H54 (cell line): ENCODE results near the gene NR6A1.

Experiments
- DNase-seq: peaks from one replicate; pipeline ENCODE4 v3.0.0; 2011; ENCODE audit warnings: low spot score, mixed read lengths; ENCODE audit not compliant: insufficient read length
- FAIRE-seq: peaks from 3 replicates; lab custom pipeline; 2011; peaks lifted over from hg19 to GRCh38; lab: Jason Lieb, UNC
- POLR2A ChIP-seq: IDR thresholded peaks from 2 replicates; pipeline ENCODE4 v1.6.1; 2011; ENCODE audit warnings: low read depth, mild to moderate bottlenecking, low read length

The NR6A1 gene

DNA sequence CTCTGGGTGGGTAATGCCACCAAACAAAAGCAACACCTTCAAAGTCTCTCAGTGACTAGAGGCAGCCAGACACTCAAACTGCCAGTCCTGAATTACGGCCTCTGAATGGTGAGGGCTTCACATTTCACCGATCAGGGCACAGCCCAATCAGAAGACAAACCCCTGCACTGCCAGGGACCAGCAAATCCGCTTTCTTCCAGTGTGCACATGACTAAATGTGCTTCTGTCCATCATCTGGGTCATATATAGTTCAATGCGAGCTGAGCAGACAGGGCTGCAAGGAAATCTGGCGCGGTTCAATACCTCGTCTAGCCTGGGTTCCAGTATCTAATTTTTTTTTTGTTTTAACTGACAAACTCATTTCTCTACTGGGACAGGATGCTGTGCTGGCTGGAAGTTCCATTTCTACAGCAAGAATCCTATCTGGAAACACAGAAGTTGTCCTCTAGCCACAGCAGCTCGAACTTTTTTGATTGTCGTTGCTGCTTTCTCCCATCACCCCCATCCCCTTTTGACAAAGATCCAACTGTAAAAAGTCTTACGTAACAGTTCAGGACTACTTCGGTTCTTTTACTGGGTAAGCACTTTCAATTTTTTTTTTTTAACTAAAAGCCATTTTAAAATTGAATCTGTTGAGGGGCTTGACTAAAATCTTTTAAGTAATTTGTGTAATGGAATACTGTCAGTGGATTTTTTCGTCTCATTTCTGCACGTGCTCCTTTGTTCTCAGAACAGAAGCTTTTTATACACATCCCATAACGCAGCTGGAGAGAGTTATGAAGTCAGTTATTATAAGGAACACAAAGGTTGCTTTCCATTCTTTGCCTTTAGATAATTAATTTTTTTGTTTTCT, 112.7 kb downstream of the NR6A1 start:
- TF ChIP-seq POLR2A: peak; percentile 81
- peak; percentile 100 for FAIRE-seq
- DNase-seq: peak; percentile 88

DNA sequence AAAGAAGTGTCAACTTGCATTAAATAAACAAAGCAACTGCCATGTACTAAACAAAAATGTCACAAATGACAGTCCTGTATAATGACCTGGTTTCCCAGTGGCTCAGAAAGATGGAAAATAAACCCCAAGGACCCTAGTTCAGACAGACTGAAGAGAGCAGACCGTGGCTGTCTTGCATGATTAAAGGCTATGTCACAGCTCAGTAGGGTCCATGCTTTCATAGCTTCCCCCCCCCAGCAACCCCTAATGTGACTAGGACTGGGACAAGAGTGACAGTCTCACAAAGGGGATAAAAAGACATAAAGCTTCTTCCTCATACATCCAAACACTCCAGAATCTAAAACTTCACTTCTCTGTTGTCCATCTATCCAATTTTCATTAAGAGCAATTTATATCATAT, 113.6 kb downstream of the NR6A1 start:
- no peak for TF ChIP-seq POLR2A
- FAIRE-seq (peak; percentile 23), DNase-seq (no peak)

DNA sequence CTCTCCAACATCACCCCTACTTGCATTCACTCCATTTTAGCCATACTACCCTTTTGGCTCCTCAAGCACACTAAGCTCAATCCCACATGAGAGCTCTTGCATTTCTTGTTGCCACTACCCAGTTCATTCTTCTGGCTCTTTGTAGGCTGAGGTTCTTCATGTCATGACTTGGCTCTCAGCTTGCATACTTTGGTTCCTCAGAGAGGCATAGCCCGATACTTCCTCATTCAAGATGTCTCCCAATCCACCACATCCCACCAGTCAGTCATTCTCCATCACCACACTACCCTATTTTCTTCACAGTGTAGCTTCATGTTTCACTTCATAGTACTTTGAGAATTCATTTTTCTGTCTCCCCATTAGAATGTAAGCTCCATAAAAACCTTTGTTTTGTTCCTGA, 116.7 kb downstream of the NR6A1 start:
- FAIRE-seq: no peak
- TF ChIP-seq POLR2A: no peak
- DNase-seq: no peak

DNA sequence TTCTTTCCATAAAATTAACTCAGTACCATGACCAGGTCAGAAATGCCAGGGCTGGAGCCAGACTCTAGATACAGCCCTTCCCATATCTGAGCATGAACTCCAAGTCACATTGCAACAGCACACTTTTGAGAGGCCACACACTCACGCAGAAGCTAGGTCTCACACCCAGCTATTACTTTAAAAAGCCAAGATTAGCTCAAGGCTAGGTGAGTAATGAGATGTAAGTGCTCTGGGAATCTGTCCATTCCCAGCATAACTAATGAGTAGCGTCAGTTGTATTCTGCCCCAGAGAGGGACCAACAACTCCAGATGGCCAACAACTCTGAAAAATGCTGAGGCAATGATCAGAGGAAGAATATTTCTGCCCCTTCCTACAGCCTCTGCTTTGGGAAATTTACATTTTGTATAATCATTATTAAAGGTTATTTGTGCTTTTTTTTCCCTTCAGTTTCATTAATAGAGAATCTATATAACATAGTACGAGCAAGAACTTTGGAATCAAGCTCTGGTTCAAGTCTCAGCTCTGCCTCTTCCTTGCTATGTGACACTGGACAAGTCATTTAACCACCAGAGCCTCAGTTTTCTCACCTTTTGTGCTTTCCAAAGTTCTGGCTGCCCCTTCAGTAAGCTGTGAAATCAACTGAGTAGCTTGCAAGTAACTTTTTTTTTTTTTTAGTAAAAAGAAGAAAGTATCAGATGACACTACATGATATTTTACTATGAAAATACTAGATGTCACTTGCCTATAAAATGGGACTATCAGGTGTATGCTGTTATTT, 118.3 kb downstream of the NR6A1 start:
- peak; percentile 100 for FAIRE-seq

DNA sequence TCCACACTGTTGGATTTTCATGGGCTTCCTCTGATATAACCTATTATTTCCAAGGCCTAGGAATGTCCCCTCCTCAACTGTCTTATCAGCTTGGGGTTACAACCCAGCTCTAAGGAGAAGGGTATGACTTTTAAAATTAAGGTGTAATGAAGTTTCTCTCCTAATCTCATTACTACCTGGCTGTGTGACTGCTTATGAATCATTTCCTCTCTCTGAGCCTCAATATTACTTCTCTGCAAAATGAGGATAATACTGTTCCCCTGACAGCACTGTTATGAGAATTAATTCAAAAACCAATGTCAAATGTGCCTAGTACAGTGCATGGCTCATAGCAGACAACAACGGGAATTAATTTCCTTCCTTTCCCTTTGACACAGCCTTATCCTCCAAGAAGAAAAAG, 118.9 kb downstream of the NR6A1 start:
- no peak for FAIRE-seq
- TF ChIP-seq POLR2A: no peak

More for the DNA sequence above, 118.3 kb downstream of the NR6A1 start:
- DNase-seq: peak; percentile 64
- TF ChIP-seq POLR2A: no peak

DNA sequence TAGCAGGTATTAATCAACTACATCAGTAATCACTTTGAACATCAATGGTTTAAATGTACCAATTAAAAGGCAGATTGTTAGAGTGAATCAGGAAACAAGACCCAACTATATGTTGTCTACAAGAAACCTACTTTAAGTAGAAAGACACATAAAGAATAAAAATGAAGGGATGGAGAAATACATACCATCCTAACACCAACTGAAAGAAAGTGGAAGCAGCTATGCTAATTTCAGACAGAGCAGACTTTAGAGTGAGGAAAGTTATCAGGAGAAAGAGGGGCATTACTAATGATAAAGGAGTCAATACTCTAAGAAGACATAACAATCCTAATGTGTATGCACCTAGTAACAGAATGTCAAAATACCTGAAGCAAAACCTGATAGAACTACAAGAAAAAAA, 125.8 kb downstream of the NR6A1 start:
- DNase-seq: no peak
- TF ChIP-seq POLR2A: no peak
- no peak for FAIRE-seq

More for the DNA sequence above, 118.9 kb downstream of the NR6A1 start:
- DNase-seq: no peak

DNA sequence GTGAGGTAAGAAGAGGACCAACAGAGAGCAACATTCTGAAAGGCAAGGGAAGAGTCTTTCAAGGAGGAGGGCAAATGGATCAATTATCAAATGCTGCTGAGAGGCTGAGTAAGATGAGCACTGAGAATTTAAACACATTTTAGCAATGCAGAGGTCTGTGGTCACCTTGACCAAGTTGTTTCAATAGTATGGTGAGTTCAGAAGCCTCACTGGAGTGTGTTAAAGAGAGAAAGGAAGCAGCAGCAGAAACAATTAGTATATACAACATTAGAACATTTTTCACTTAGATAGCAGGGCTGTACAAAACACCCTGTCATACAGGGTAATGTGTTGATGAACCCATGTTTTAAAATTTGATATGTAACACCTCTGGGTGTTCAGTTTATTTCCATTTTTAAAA, 131.5 kb downstream of the NR6A1 start:
- TF ChIP-seq POLR2A: no peak
- FAIRE-seq (peak; percentile 89), DNase-seq (no peak)

DNA sequence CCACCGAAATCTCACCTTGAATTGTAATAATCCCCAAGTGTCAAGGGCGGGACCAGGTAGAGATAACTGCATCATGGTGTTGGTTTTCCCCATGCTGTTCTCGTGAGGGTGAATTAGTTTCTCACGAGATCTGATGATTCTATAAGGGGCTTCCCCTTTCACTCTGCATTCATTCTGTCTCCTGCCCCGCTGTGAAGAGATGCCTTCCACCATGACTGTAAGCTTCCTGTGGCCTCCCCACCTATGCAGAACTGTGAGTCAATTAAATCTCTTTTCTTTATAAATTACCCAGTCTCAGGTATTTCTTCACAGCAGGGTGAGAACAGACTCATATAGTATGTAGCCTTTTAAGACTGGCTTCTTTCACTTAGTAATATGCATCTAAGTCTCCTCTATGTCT, 135.8 kb downstream of the NR6A1 start:
- no peak for FAIRE-seq
- no peak for DNase-seq
- no peak for TF ChIP-seq POLR2A

DNA sequence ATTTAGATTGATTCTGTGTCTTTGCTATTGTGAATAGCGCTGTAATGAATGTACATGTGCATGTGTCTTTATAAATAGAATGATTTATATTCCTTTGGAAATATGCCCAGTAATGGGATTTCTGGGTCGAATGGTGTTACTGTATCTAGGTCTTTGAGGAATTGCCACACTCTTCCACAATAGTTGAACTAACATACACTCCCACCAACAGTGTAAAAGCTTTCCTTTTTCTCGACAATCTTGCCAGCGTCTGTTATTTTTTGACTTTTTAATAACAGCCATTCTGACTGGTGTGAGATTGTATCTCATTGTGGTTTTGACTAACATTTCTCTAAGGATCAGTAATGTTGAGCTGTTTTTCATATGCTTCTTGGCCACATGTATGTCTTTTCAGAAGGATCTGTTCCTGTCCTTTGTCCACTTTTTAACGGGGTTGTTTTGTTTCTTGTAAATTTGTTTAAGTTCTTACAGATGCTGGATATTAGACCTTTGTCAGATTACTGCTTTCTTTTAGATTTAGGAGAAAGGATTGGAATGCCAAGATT, 139.0 kb downstream of the NR6A1 start:
- DNase-seq (no peak), FAIRE-seq (peak; percentile 95)
- TF ChIP-seq POLR2A: no peak

DNA sequence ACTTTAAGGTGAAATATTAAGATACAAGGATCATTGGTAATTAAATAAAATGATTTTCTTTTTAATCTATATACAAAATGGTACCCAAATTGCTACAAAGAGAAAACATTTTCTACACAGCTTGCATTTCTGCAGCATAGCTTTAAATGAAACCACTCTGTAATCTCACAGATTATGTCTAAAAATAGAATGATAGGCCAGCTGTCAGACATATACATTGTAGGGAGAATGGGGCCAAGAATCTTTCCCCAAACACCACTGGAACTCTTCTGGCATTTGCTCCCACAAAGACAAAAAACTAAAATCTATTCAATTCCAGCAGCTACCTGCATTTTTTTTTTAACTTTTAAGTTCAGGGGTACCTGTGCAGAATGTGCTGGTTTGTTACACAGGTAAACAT, 139.8 kb downstream of the NR6A1 start:
- no peak for TF ChIP-seq POLR2A
- peak; percentile 20 for FAIRE-seq
- DNase-seq: no peak

DNA sequence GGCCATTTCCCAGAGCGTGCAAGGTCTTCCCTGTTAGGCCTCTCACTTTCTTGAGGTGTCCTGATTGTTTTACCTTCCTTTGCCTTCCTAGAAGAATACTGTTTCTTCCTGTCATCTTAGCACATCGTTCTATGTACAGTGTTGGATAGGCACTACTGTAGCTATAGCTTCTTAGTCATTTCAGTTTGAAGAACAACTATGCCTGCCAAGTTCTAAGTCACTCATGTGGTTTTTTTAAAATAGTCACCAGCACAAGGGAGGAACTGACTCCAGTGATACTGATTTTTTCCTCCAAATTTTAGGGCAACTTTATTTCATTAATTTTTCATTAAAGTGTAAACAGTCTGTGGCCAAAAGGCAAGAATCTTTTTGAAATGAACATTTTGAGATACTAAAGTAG, 141.5 kb downstream of the NR6A1 start:
- no peak for TF ChIP-seq POLR2A
- peak; percentile 98 for FAIRE-seq
- DNase-seq: peak; percentile 71

DNA sequence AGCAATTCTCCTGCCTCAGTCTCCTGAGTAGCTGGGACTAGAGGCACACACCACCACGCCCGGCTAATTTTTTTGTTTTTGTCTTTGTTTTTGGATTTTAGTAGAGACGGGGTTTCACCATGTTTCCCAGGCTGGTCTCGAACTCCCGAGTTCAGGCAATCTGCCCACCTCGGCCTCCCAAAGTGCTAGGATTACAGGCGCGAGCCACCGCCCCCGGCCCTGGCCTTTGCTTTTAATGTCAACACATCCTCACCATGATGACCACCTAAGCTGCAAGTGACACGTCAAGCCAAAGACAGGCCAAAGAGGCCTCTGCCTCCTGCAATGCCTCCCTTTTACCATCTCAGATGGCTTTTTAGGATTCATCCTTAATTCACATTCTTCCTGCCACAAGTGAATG, 142.4 kb downstream of the NR6A1 start:
- DNase-seq (no peak), FAIRE-seq (no peak)
- TF ChIP-seq POLR2A: no peak

DNA sequence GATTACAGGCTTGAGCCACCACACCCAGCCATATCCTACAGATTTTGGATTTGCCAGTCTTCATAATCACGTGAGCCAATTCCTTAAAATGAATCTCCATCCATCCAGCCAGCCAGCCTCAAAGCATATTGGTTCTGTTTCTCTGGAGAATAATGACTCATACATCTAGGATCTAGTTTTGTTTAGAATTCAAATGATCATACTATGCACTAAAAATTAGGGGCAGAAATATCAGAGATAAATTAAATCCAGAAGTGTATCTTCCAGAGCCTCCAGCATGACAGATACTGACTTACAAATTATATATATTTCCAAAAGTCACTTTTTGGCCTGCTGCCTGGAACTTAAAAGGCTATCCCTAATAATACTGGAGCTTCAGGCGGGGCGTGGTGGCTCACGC, 144.8 kb downstream of the NR6A1 start:
- TF ChIP-seq POLR2A: no peak
- DNase-seq: no peak
- FAIRE-seq: no peak

DNA sequence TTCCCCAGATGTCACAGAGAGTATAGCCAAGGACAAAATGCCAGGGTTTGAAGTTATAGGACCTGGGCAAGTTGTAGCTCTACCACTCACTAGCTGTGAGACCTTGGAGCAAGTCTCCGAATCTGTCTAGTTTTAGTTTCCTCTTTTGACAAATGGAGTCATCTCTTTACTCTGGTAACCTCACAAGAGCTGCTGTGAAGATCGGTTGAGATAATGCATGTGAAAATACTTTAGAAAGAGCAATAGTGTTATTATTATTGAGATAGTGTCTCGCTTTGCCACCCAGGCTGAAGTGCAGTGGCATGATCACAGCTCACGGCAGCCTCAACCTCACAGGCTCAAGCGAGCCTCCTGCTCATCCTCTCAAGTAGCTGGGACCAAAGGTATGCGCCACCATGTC, 146.0 kb downstream of the NR6A1 start:
- FAIRE-seq (no peak), DNase-seq (no peak)
- TF ChIP-seq POLR2A: no peak
